HG03175 (cell line): ENCODE data around the gene CEP112.
"Not testable (repeated sequence)": the region's sequence is repeated elsewhere in the genome, so short reads cannot be mapped to it uniquely, and the experiment has no call there.

ENCODE experiments used
- ATAC-seq: cut with Tn5 transposase; IDR thresholded peaks from one replicate; pipeline ENCODE4 v1.9.1; 2021; ENCODE audit warnings: mild to moderate bottlenecking, moderate library complexity; ENCODE audit not compliant: unreplicated experiment

The CEP112 gene

GRCh38 chr17:65794572-65794971 is 397.4 kb downstream of the CEP112 start:
- no peak for ATAC-seq

GRCh38 chr17:65790241-65790640 is 401.7 kb downstream of the CEP112 start:
- no peak for ATAC-seq

GRCh38 chr17:65787503-65787902 is 404.4 kb downstream of the CEP112 start:
- ATAC-seq = no peak

- no peak for ATAC-seq
Measured at GRCh38 chr17:65786479-65786878, 405.5 kb downstream of the CEP112 start.

DNA sequence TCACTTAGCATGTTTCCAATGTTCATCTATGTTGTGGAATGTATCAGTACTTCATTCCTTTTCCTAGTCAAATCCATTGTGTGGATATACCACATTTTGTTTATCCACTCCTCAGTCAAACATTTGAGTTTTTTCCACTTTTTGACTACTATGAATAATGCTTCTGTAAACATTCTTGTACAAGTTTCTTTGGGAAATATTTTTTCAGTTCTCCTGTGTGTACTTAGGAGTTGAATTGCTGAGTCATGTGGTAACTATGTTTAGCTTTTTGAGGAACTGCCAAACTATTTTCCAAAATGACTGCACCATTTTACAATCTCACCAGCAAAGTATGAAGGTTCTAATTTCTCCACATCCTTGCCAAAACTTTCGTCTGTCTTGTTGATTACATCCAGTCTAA is 406.8 kb downstream of the CEP112 start:
- no peak for ATAC-seq

- no peak for ATAC-seq
Measured at GRCh38 chr17:65783845-65784334, 408.0 kb downstream of the CEP112 start.

GRCh38 chr17:65782104-65782706 is 409.7 kb downstream of the CEP112 start:
- ATAC-seq = not testable (repeated sequence)

GRCh38 chr17:65780111-65780510 is 411.8 kb downstream of the CEP112 start:
- ATAC-seq = no peak

DNA sequence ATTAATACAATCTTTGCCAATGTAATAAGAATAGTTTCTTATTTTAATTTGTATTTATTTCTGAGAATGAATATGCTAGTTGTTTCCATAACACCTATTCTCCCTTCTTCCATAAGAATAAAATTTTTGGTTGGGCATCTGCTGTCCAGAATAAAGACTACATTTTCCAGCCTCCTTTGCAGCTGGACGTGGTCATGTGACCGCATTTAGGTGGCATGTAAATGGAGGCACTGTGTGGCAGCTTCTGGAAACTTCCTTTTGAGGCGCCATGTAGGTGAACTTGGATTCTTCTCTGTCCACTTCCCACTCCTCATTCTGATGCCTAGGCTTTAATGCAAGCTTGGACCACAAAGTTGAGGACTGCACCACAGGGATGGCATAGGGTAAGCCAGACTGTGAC is 415.0 kb downstream of the CEP112 start:
- ATAC-seq = no peak

DNA sequence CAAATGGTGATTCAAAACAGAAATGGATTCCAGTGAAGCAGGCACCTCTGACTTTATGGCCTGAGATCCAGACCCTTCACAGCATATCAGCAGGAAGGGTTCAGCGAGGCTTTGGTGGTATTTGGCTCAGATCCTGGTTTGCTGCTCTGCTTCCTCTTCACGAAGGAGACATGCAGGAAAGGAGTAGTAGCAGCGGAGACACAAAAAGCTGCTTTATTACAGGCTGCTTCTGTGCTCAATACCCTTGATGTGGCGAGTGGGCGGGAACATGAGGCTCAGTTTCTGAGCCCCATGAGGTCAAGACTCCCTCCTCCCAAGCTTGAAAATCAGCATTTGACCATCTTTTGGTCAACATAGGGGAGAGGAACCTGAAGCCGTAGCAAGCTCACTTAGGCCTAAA is 417.1 kb downstream of the CEP112 start:
- no peak for ATAC-seq

DNA sequence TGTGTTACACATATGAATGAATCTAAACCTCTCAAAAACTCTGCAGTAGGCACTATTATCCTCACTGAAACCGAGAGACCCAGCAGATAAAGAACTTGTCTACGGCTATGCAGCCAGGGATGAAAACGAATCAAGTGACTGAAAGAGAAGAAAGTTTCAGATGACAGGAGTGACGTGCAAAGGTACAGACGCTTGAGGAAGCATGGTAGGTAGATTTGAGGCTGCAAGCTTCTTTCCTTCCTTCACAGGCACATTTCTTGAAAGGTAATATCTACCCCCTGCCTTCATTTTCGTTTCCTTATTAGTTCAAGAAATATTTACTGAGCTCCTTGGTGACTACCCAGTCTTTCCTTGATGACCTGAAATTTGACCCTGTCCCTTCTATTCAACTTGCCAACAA is 418.9 kb downstream of the CEP112 start:
- no peak for ATAC-seq

- no peak for ATAC-seq
Measured at GRCh38 chr17:65771704-65772103, 420.2 kb downstream of the CEP112 start.

GRCh38 chr17:65763786-65764185 is 428.1 kb downstream of the CEP112 start:
- no peak for ATAC-seq

DNA sequence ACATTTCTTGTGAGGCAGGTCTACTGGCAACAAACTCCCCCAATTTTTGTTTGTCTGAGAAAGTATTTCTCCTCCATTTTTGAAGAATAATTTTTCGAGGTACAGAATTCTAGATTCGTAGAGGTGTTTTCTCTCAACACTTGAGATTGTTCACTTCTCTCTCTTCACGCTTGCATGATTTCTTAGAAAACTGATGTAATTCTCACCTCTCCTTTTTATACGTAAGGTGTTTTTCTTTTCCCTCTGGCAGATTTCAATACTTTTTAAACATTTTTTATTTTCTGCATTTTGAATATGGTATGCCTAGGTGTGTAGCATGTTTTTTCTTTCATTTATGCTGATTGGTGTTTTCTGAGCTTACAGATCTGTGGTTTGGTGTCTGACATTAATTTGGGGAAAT is 429.0 kb downstream of the CEP112 start:
- no peak for ATAC-seq

DNA sequence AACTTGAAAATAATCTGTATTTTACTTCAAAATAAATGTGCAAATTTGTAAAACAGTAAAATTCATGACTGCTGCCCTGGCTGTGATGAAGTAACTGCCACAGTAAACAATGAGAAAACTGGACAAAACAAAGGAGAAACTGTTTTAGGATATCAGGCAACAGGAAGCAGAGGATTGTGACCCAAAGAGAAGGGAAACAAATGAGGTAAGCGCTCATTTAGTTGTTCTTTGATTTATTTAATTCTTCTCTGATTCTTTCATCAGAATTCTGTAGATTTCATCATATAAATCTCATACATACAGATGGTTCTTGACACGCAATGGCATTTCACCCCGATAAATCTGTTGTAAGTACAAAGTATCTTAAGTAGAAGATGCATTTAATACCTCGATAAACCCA is 432.4 kb downstream of the CEP112 start:
- ATAC-seq = no peak

- ATAC-seq = no peak
Measured at GRCh38 chr17:65756760-65757159, 435.2 kb downstream of the CEP112 start.

DNA sequence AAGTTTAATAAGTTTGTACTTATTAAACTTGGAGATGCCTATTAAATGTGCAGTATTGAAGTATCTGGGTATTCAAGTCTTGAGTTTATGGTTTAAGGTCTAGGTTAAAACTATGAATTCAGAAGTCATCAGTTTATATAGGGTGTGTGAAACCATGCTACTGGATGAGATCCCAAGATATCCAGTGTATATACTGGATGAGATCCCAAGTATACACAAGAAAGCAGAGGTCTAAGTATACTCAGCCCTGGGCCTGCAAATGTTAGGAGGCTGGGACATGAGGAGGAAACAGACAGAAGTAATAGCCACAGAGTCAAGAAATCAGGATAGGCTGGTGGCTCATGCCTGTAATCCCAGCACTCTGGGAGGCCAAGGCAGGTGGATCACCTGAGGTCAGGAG is 436.1 kb downstream of the CEP112 start:
- ATAC-seq = no peak

GRCh38 chr17:65754630-65755029 is 437.3 kb downstream of the CEP112 start:
- ATAC-seq = no peak

- no peak for ATAC-seq
Measured at GRCh38 chr17:65754081-65754480, 437.9 kb downstream of the CEP112 start.

DNA sequence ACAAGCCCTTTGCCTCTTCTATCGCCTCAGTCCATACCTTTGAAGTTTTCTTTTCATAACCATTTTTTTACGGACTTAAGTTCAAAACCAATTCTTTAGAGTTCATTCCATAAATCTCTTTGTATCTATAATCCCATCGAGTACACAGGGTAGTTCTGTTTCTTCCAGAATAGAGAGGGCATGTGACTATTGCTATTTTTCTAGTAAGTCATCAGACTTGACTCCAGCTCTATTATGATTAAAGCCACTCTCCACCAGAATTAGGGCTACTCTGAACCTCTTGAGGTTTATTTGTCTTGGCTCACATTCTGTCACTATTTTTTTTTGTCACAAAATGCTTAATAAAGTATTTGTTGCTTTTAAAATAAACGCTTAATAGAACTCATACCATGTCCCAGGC is 438.6 kb downstream of the CEP112 start:
- no peak for ATAC-seq

DNA sequence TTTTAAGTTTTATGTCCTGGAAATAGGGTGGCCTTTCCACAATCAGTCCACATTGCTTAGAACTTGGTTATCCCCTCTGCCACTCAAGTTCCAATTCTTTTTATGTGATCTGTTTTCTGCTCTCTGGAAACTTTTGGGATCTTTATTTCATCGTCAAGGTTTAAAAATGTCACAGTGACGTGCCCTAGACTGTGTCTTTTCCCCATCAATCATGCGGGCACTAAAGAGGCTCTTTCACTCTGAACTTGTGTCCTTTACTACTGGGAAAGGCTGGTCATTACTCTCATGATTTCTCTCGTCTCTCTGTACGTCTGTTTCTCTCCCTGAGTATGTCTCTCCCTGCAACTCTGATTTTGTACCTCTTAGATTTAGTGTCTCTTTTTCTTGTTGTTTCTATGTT is 440.7 kb downstream of the CEP112 start:
- no peak for ATAC-seq

- no peak for ATAC-seq
Measured at GRCh38 chr17:65750631-65751115, 441.3 kb downstream of the CEP112 start.

GRCh38 chr17:65750166-65750565 is 441.8 kb downstream of the CEP112 start:
- ATAC-seq = no peak
